GM12878 (cell line): Measurements from ENCODE around the gene RBMS1. TPM values are rescaled to one million over a fixed set of nuclear protein-coding genes. Genes with fewer than 3 reads are reported as not detected.

Experiments
- ATAC-seq: fragments of 200-7000 bp; cut with Tn5 transposase; 3 replicates; pipeline ENCODE4 v1.9.1; 2020; ENCODE audit warnings: mild to moderate bottlenecking, moderate library complexity
- BruUV-seq: library from RNA; stranded (reverse); fragments of 400-500 nt; replicated peaks from 2 replicates; lab custom pipeline; 2021; lab: Mats Ljungman, UMichigan
- CTCF ChIA-PET: fragments of 300-600 bp; sonication (Branson Sonifier 250); formaldehyde crosslinking; extraction: SDS; loops from one replicate; lab custom pipeline; 2021; ENCODE audit warnings: inconsistent platforms; lab: Yijun Ruan, JAX
- POLR2A ChIA-PET: fragments of 350-600 bp; formaldehyde crosslinking; extraction: SDS; loops from one replicate; lab custom pipeline; 2021; ENCODE audit warnings: inconsistent platforms; lab: Charles Lee
- RAD21 ChIA-PET: fragments of 300-600 bp; sonication (Branson Sonifier 250); formaldehyde crosslinking; loops from one replicate; lab custom pipeline; 2023; ENCODE audit warnings: antibody characterized with exemption; ENCODE audit not compliant: unreplicated experiment; lab: Charles Lee
- SMC1A ChIA-PET: fragments of 300-600 bp; sonication (Branson Sonifier 250); formaldehyde crosslinking; loops from one replicate; lab custom pipeline; 2023; ENCODE audit not compliant: unreplicated experiment, uncharacterized antibody; lab: Charles Lee
- DNase-seq: peaks from one replicate; pipeline ENCODE4 v3.0.0-alpha.2; 2011; ENCODE audit warnings: low read depth, low spot score
- FAIRE-seq: peaks from 3 replicates; lab custom pipeline; 2011; peaks lifted over from hg19 to GRCh38; lab: Jason Lieb, UNC
- H2AFZ ChIP-seq: 2 replicates; pipeline ENCODE4 v1.6.0; 2011; ENCODE audit warnings: low read depth, low read length, control low read depth; ENCODE audit not compliant: control insufficient read depth
- H3K27ac ChIP-seq: 2 replicates; pipeline ENCODE4 v1.5.1; 2011; ENCODE audit warnings: control low read depth; ENCODE audit not compliant: control insufficient read depth, insufficient read depth
- H3K27me3 ChIP-seq, 2 experiments: replicated peaks in 1 of 2; 2 replicates each; pipeline versions ENCODE4 v1.6.0 to v1.6.1; 2011; ENCODE audit warnings: low read length in 1 of 2; ENCODE audit not compliant: control insufficient read depth in 2 of 2, insufficient read depth in 2 of 2
- H3K36me3 ChIP-seq, 2 experiments: 2 replicates each; pipeline ENCODE4 v1.5.1; 2011; ENCODE audit warnings: low read length in 1 of 2; ENCODE audit not compliant: control insufficient read depth in 2 of 2, insufficient read depth in 2 of 2
- H3K4me1 ChIP-seq: 2 replicates; pipeline ENCODE4 v1.6.1; 2011; ENCODE audit warnings: mild to moderate bottlenecking, low read length, moderate library complexity, mixed read lengths; ENCODE audit not compliant: control insufficient read depth, insufficient read depth
- H3K4me2 ChIP-seq: 2 replicates; pipeline ENCODE4 v1.6.0; 2011; ENCODE audit warnings: control low read depth; ENCODE audit not compliant: control insufficient read depth, insufficient read depth
- H3K4me3 ChIP-seq: fragments of 200-600 bp; sonication (generic); 2 replicates; pipeline ENCODE4 v1.5.1; 2016
- H3K79me2 ChIP-seq: 2 replicates; pipeline ENCODE4 v1.6.0; 2011; ENCODE audit warnings: low read length; ENCODE audit not compliant: control insufficient read depth, insufficient read depth
- H3K9ac ChIP-seq: 2 replicates; pipeline ENCODE4 v1.8.0; 2011; ENCODE audit warnings: low read length, control low read depth, mixed read lengths; ENCODE audit not compliant: control insufficient read depth, insufficient read depth
- H3K9me3 ChIP-seq: replicated peaks from 3 replicates; pipeline ENCODE4 v1.5.1; 2011; ENCODE audit warnings: mild to moderate bottlenecking, low read length; ENCODE audit not compliant: control insufficient read depth, insufficient read depth
- H4K20me1 ChIP-seq: 2 replicates; pipeline ENCODE4 v1.6.0; 2011; ENCODE audit not compliant: control insufficient read depth, insufficient read depth
- ELK1 ChIP-seq: IDR thresholded peaks from 2 replicates; pipeline ENCODE4 v1.6.1; 2012; ENCODE audit warnings: low read depth, low read length, improper control_type of control experiment
- HDAC2 ChIP-seq: fragments of 200-600 bp; sonication (generic); IDR thresholded peaks from 2 replicates; pipeline ENCODE4 v1.6.1; 2017
- IKZF1 ChIP-seq: fragments of 450-650 bp; conservative IDR thresholded peaks from 2 replicates; pipeline ENCODE4 v1.6.1; 2017; ENCODE audit warnings: antibody characterized with exemption, mild to moderate bottlenecking
- MAX ChIP-seq: IDR thresholded peaks from 2 replicates; pipeline ENCODE4 v1.6.1; 2012; ENCODE audit warnings: low read depth, low read length, improper control_type of control experiment
- MTA2 ChIP-seq: fragments of 450-650 bp; IDR thresholded peaks from 2 replicates; pipeline ENCODE4 v1.6.1; 2016; ENCODE audit warnings: low read depth, mild to moderate bottlenecking, moderate library complexity
- PAX5 ChIP-seq: IDR thresholded peaks from 2 replicates; pipeline ENCODE4 v1.6.1; 2011; ENCODE audit warnings: low read depth, low read length, borderline replicate concordance
- POLR2AphosphoS2 ChIP-seq: IDR thresholded peaks from 2 replicates; pipeline ENCODE4 v1.6.1; 2011; ENCODE audit warnings: low read depth, mild to moderate bottlenecking, low read length, improper control_type of control experiment, moderate library complexity
- REST ChIP-seq: IDR thresholded peaks from 2 replicates; pipeline ENCODE4 v1.6.1; 2012; ENCODE audit warnings: mild to moderate bottlenecking, low read depth, low read length
- SMC3 ChIP-seq: IDR thresholded peaks from 2 replicates; pipeline ENCODE4 v1.6.1; 2011; ENCODE audit warnings: low read length, improper control_type of control experiment, borderline replicate concordance
- SUZ12 ChIP-seq: fragments of 200-600 bp; sonication (generic); IDR thresholded peaks from one replicate; pipeline ENCODE4 v1.6.1; 2018; ENCODE audit warnings: antibody characterized with exemption, mild to moderate bottlenecking; ENCODE audit not compliant: unreplicated experiment
- TAF1 ChIP-seq: IDR thresholded peaks from 2 replicates; pipeline ENCODE4 v1.6.1; 2011; ENCODE audit warnings: mild to moderate bottlenecking, low read depth, low read length, borderline replicate concordance
- WGBS: methylation state at CpG from one replicate; pipeline ENCODE4 v1.1.6; 2016; ENCODE audit warnings: low lambda C conversion rate; ENCODE audit not compliant: insufficient replicate concordance, insufficient coverage; ENCODE audit errors: missing lambda C conversion rate; 5-methylcytosine and 5-hydroxymethylcytosine counted together
- in situ Hi-C: fragments of 300-500 bp; cut with MboI; formaldehyde crosslinking; loops from 9 replicates; pipeline ENCODE4 v1.14.3; 2018; ENCODE audit warnings: mixed read lengths
- intact Hi-C: fragments of 100-400 bp; cut with micrococcal nuclease; formaldehyde crosslinking; loops from one replicate; pipeline ENCODE4 v1.14.2; 2022; ENCODE audit not compliant: unreplicated experiment
- polyA plus RNA-seq, 11 experiments: library from polyadenylated mRNA; depleted of rRNA in 4 of 11; unstranded in 6 of 11; stranded (reverse) in 5 of 11; fragments of >200 nt; fragmentation: Nextera tagmentation in 4 of 11; fragmentation: Illumina TruSeq in 1 of 11; extraction: Ambion mirVana in 4 of 11; extraction: Trizol in 1 of 11; gene quantifications; 1 replicate in 1 of 11; 2 replicates in 10 of 11; pipeline versions ENCODE4 v1.2.1 to v1.2.3, GENCODE V29; 2011 to 2016; ENCODE audit warnings: inconsistent platforms in 2 of 11, missing spikeins in 2 of 11, low read depth in 1 of 11
- total RNA-seq, 4 experiments: library from RNA; depleted of rRNA in 3 of 4; stranded (reverse); fragments of >200 nt in 3 of 4; fragmentation: Illumina TruSeq in 1 of 4; extraction: Trizol in 1 of 4; gene quantifications; 2 replicates each; pipeline versions ENCODE4 v1.2.1 to v1.2.3, GENCODE V29; 2013 to 2021

RBMS1 gene
- total and polyA plus RNA-seq, 10 of the 15 experiments (the other 5 are each of a cell fraction or from before 2014, with no cell fraction given) = 0.04 to 0.31 (median 0.17) TPM; not detected in 1

GRCh38 chr2:160402997-160403979 lies 90.3 kb downstream of the RBMS1 start:
- no TSS peak for BruUV-seq
- POLR2A ChIA-PET = interaction anchor here (2.0 kb wide), 1 partner anchor 10 kb away, joined by 5 read pairs; no protein-coding TSS in a partner anchor
- RAD21 ChIA-PET = no interaction called here
- no peak overlapping the region for H3K9ac ChIP-seq
- H3K27me3 ChIP-seq = peaks cover 0 to 10% of the 10 kb centered on the region in 2 experiments; a peak in 1 of 4 replicates
- H3K27ac ChIP-seq = no peak overlapping the region
- no peak overlapping the region for H3K4me3 ChIP-seq
- H3K9me3 ChIP-seq = no peaks in the 10 kb centered on the region; the same call in 2 of the 3 replicates
- H2AFZ ChIP-seq = no peak overlapping the region
- ATAC-seq = no peak
- SMC1A ChIA-PET = interaction anchor here (0.8 to 1.1 kb wide), 3 partner anchors 8 to 26 kb away, joined by 3 read pairs; no protein-coding TSS in a partner anchor
- FAIRE-seq = no peak
- H4K20me1 ChIP-seq = no peaks in the 10 kb centered on the region
- no peak for DNase-seq
- H3K36me3 ChIP-seq = no peaks in the 10 kb centered on the region
- no peaks in the 10 kb centered on the region for H3K4me1 ChIP-seq
- in situ Hi-C loops = no loop called here
- WGBS = 14% methylated on average over 5 of the region's 5 CpGs
- intact Hi-C loops = no loop called here
- no peak overlapping the region for H3K4me2 ChIP-seq
- H3K79me2 ChIP-seq = no peaks in the 10 kb centered on the region
- TF ChIP-seq SMC3 (no peak), REST (no peak), MTA2 (no peak), ELK1 (no peak), POLR2AphosphoS2 (no peak), MAX (no peak), PAX5 (no peak), TAF1 (no peak), HDAC2 (no peak), SUZ12 (no peak), IKZF1 (no peak)
- CTCF ChIA-PET = interaction anchor here (0.6 to 1.6 kb wide), 4 partner anchors 26 to 591 kb away, joined by 3 to 5 read pairs (median 3); no protein-coding TSS in a partner anchor
